IMR-90 (cell line): ENCODE data around the gene TMEM41A. TPM values are rescaled to one million over a fixed set of nuclear protein-coding genes. Genes with fewer than 3 reads are reported as not detected.

ENCODE experiments used
- ATAC-seq: fragments of 200-7000 bp; cut with Tn5 transposase; 2 replicates; pipeline ENCODE4 v1.9.1; 2020; ENCODE audit warnings: low read depth, mild to moderate bottlenecking, moderate library complexity
- BruUV-seq: library from RNA; stranded (reverse); fragments of 400-500 nt; replicated peaks from 2 replicates; lab custom pipeline; 2021; lab: Mats Ljungman, UMichigan
- CTCF ChIA-PET: fragments of 300-600 bp; formaldehyde crosslinking; extraction: SDS; loops from one replicate; lab custom pipeline; 2021; ENCODE audit warnings: antibody characterized with exemption; lab: Yijun Ruan, JAX
- POLR2A ChIA-PET: fragments of 300-600 bp; sonication (Branson Sonifier 250); formaldehyde crosslinking; loops from one replicate; lab custom pipeline; 2022; ENCODE audit warnings: antibody characterized with exemption; ENCODE audit not compliant: unreplicated experiment; lab: Charles Lee
- DNase-seq: peaks from one replicate; pipeline ENCODE4 v3.0.0; 2013
- H2AFZ ChIP-seq: replicated peaks from 2 replicates; pipeline ENCODE3; 2013; ENCODE audit warnings: low read length, mild to moderate bottlenecking; ENCODE audit not compliant: poor library complexity
- H2AK5ac ChIP-seq: 2 replicates; pipeline ENCODE4 v1.6.1; 2013; ENCODE audit warnings: low read depth, low read length, inconsistent platforms
- H2AK9ac ChIP-seq: replicated peaks from 2 replicates; pipeline ENCODE3; 2013; ENCODE audit warnings: mild to moderate bottlenecking, low read depth, low read length, moderate library complexity; ENCODE audit not compliant: poor library complexity
- H2BK120ac ChIP-seq: 2 replicates; pipeline ENCODE4 v1.6.1; 2013; ENCODE audit warnings: low read depth, low read length, inconsistent platforms
- H2BK15ac ChIP-seq: 3 replicates; pipeline ENCODE4 v1.6.1; 2013; ENCODE audit warnings: low read depth, low read length, inconsistent platforms
- H2BK20ac ChIP-seq: 2 replicates; pipeline ENCODE4 v1.6.1; 2013; ENCODE audit warnings: low read depth, mild to moderate bottlenecking, inconsistent platforms, low read length, moderate library complexity
- H2BK5ac ChIP-seq: 2 replicates; pipeline ENCODE4 v1.6.1; 2013; ENCODE audit warnings: mild to moderate bottlenecking, low read depth, low read length, inconsistent platforms; ENCODE audit not compliant: poor library complexity, severe bottlenecking
- H3K14ac ChIP-seq: replicated peaks from 2 replicates; pipeline ENCODE4 v1.6.1; 2013; ENCODE audit warnings: low read depth, low read length, inconsistent platforms
- H3K18ac ChIP-seq: 2 replicates; pipeline ENCODE4 v1.6.1; 2013; ENCODE audit warnings: low read depth, low read length, control low read depth
- H3K23ac ChIP-seq: 2 replicates; pipeline ENCODE4 v1.6.1; 2013; ENCODE audit warnings: low read depth, low read length, inconsistent platforms
- H3K27ac ChIP-seq: 2 replicates; pipeline ENCODE4 v1.5.1; 2013; ENCODE audit warnings: mild to moderate bottlenecking, control low read depth, low read length; ENCODE audit not compliant: insufficient read depth
- H3K27me3 ChIP-seq: 2 replicates; pipeline ENCODE4 v1.6.1; 2013; ENCODE audit warnings: low read length; ENCODE audit not compliant: control insufficient read depth, insufficient read depth
- H3K36me3 ChIP-seq: 2 replicates; pipeline ENCODE4 v1.6.1; 2013; ENCODE audit warnings: low read length, mixed read lengths; ENCODE audit not compliant: control insufficient read depth, insufficient read depth
- H3K4ac ChIP-seq: 2 replicates; pipeline ENCODE4 v1.6.1; 2013; ENCODE audit warnings: low read depth, low read length, inconsistent platforms
- H3K4me1 ChIP-seq: 2 replicates; pipeline ENCODE4 v1.6.1; 2013; ENCODE audit warnings: low read length, mixed read lengths; ENCODE audit not compliant: control insufficient read depth, insufficient read depth
- H3K4me2 ChIP-seq: 2 replicates; pipeline ENCODE4 v1.6.1; 2013; ENCODE audit warnings: low read depth, mild to moderate bottlenecking, control low read depth, low read length, moderate library complexity
- H3K4me3 ChIP-seq: 2 replicates; pipeline ENCODE4 v1.5.1; 2013; ENCODE audit warnings: low read depth, mild to moderate bottlenecking, control low read depth, low read length, moderate library complexity; ENCODE audit not compliant: insufficient read depth
- H3K56ac ChIP-seq: 2 replicates; pipeline ENCODE4 v1.6.1; 2013; ENCODE audit warnings: low read length, inconsistent platforms; ENCODE audit not compliant: insufficient read depth; ENCODE audit errors: extremely low read depth
- H3K79me1 ChIP-seq, 2 experiments: 2 replicates each; pipeline ENCODE4 v1.6.1; 2013; ENCODE audit warnings: low read length in 2 of 2, inconsistent platforms in 1 of 2, low read depth in 1 of 2
- H3K9ac ChIP-seq: 2 replicates; pipeline ENCODE4 v1.6.1; 2013; ENCODE audit warnings: low read depth, low read length, control low read depth
- H3K9me1 ChIP-seq: 2 replicates; pipeline ENCODE4 v1.6.1; 2013; ENCODE audit warnings: low read length, inconsistent platforms; ENCODE audit not compliant: insufficient read depth
- H3K9me3 ChIP-seq: 2 replicates; pipeline ENCODE4 v1.6.1; 2013; ENCODE audit warnings: low read length; ENCODE audit not compliant: control insufficient read depth, insufficient read depth
- H4K20me1 ChIP-seq: 2 replicates; pipeline ENCODE4 v1.6.1; 2013; ENCODE audit warnings: low read length, inconsistent platforms; ENCODE audit not compliant: insufficient read depth
- H4K5ac ChIP-seq: 2 replicates; pipeline ENCODE4 v1.6.1; 2013; ENCODE audit warnings: mild to moderate bottlenecking, low read depth, low read length, control low read depth
- H4K8ac ChIP-seq, 2 experiments: 2 replicates each; pipeline ENCODE4 v1.6.1; 2013; ENCODE audit warnings: low read depth in 2 of 2, low read length in 2 of 2, control low read depth in 1 of 2, inconsistent platforms in 1 of 2
- H4K91ac ChIP-seq: 2 replicates; pipeline ENCODE4 v1.6.1; 2013; ENCODE audit warnings: low read depth, low read length, inconsistent platforms; ENCODE audit not compliant: insufficient read depth
- BHLHE40 ChIP-seq: fragments of 150-350 bp; IDR thresholded peaks from 2 replicates; pipeline ENCODE4 v1.6.1; 2016; ENCODE audit warnings: mild to moderate bottlenecking, low read depth, low read length
- CEBPB ChIP-seq: IDR thresholded peaks from 2 replicates; pipeline ENCODE4 v1.6.1; 2012; ENCODE audit warnings: low read depth, low read length, improper control_type of control experiment
- CHD1 ChIP-seq: IDR thresholded peaks from 2 replicates; pipeline ENCODE4 v1.6.1; 2012; ENCODE audit warnings: low read depth, low read length, improper control_type of control experiment
- FOS ChIP-seq: fragments of 150-350 bp; IDR thresholded peaks from 2 replicates; pipeline ENCODE4 v1.6.1; 2016; ENCODE audit warnings: low read depth, low read length
- MAFK ChIP-seq: IDR thresholded peaks from 2 replicates; pipeline ENCODE4 v1.6.1; 2012; ENCODE audit warnings: low read depth, low read length, improper control_type of control experiment
- MAZ ChIP-seq: IDR thresholded peaks from 2 replicates; pipeline ENCODE4 v1.6.1; 2012; ENCODE audit warnings: low read depth, mild to moderate bottlenecking, low read length, improper control_type of control experiment, moderate library complexity, borderline replicate concordance
- MXI1 ChIP-seq: IDR thresholded peaks from 2 replicates; pipeline ENCODE4 v1.6.1; 2012; ENCODE audit warnings: low read depth, mild to moderate bottlenecking, low read length, moderate library complexity, borderline replicate concordance
- NFE2L2 ChIP-seq: fragments of 150-350 bp; IDR thresholded peaks from 2 replicates; pipeline ENCODE4 v1.6.1; 2016; ENCODE audit warnings: low read depth, mild to moderate bottlenecking, low read length
- POLR2A ChIP-seq: IDR thresholded peaks from 2 replicates; pipeline ENCODE4 v1.6.1; 2012; ENCODE audit warnings: mild to moderate bottlenecking, low read depth, low read length
- RAD21 ChIP-seq: IDR thresholded peaks from 2 replicates; pipeline ENCODE4 v1.6.1; 2012; ENCODE audit warnings: low read length, improper control_type of control experiment
- RCOR1 ChIP-seq: IDR thresholded peaks from 2 replicates; pipeline ENCODE4 v1.6.1; 2012; ENCODE audit warnings: mild to moderate bottlenecking, low read length, improper control_type of control experiment; ENCODE audit not compliant: insufficient replicate concordance
- RFX5 ChIP-seq: IDR thresholded peaks from 2 replicates; pipeline ENCODE4 v1.8.0; 2012; ENCODE audit warnings: low read depth, mild to moderate bottlenecking, low read length, moderate library complexity
- SMC3 ChIP-seq: fragments of 150-350 bp; IDR thresholded peaks from 2 replicates; pipeline ENCODE4 v1.6.1; 2016; ENCODE audit warnings: low read depth, mild to moderate bottlenecking, antibody characterized with exemption, low read length, moderate library complexity
- WGBS, 2 experiments: methylation state at CpG; one replicate each; pipeline versions ENCODE4 v1.1.5 to v1.1.7; 2013; ENCODE audit warnings: missing lambda C conversion rate in 2 of 2; ENCODE audit not compliant: insufficient read length in 1 of 2; ENCODE audit errors: extremely low coverage in 2 of 2; 5-methylcytosine and 5-hydroxymethylcytosine counted together
- dilution Hi-C: fragments of 300-500 bp; cut with HindIII; formaldehyde crosslinking; loops from one replicate; pipeline ENCODE4 v1.14.3; 2018; ENCODE audit warnings: low sequenced_read_pairs; ENCODE audit not compliant: unreplicated experiment
- in situ Hi-C: fragments of 300-500 bp; cut with MboI; formaldehyde crosslinking; loops from 3 replicates; pipeline ENCODE4 v1.14.3; 2019; ENCODE audit warnings: low sequenced_read_pairs, inconsistent platforms, mixed read lengths
- intact Hi-C: fragments of 100-400 bp; cut with micrococcal nuclease; formaldehyde crosslinking; loops from 2 replicates; pipeline ENCODE4 v1.10.0; 2022
- polyA plus RNA-seq, 3 experiments: library from polyadenylated mRNA; depleted of rRNA; stranded (reverse); fragments of >200 nt; gene quantifications; 2 replicates each; pipeline ENCODE4 v1.2.3, GENCODE V29; 2012; ENCODE audit warnings: low replicate concordance in 1 of 3
- total RNA-seq: library from RNA; depleted of rRNA; stranded (reverse); fragments of >200 nt; gene quantifications from 2 replicates; pipeline ENCODE4 v1.2.3, GENCODE V29; 2012
- TF ChIP-seq, protein P1 (sequence below): conservative IDR thresholded peaks from 2 replicates; pipeline ENCODE4 v1.5.1; 2012; ENCODE audit warnings: mild to moderate bottlenecking, low read depth, low read length, improper control_type of control experiment
- TF ChIP-seq, protein P2 (sequence below): fragments of 150-350 bp; IDR thresholded peaks from 2 replicates; pipeline ENCODE4 v1.6.1; 2016; ENCODE audit warnings: low read depth, mild to moderate bottlenecking, low read length, moderate library complexity, borderline replicate concordance
- TF ChIP-seq, protein P3 (sequence below): fragments of 150-350 bp; IDR thresholded peaks from 2 replicates; pipeline ENCODE4 v1.6.1; 2017; ENCODE audit warnings: mild to moderate bottlenecking, antibody characterized with exemption, low read length, low read depth

Gene TMEM41A
- total and polyA plus RNA-seq, 2 of the 4 experiments (the other 2 are of a cell fraction) = 10.6 to 12.5 TPM

GRCh38 chr3:185444329-185444728 is 54.5 kb downstream of the TMEM41A start:
- Histone ChIP-seq H3K4me3 (no peak overlapping the region), H2BK5ac (no peak overlapping the region), H3K14ac (no peak overlapping the region), H3K23ac (no peak overlapping the region), H3K4ac (no peak overlapping the region), H3K9ac (no peak overlapping the region), H2BK20ac (no peak overlapping the region), H3K4me2 (no peak overlapping the region), H4K8ac (no peak overlapping the region), H2AK9ac (no peak overlapping the region), H3K18ac (no peak overlapping the region), H2AK5ac (no peak overlapping the region), H3K27ac (no peak overlapping the region), H3K79me1 (no peaks in the 10 kb centered on the region), H3K36me3 (no peaks in the 10 kb centered on the region), H4K5ac (no peak overlapping the region), H3K9me1 (no peaks in the 10 kb centered on the region), H3K27me3 (no peaks in the 10 kb centered on the region), H4K91ac (no peak overlapping the region), H3K56ac (no peak overlapping the region), H4K20me1 (no peaks in the 10 kb centered on the region), H2BK15ac (no peak overlapping the region), H3K9me3 (no peaks in the 10 kb centered on the region), H3K4me1 (no peaks in the 10 kb centered on the region), H2AFZ (no peak overlapping the region), H2BK120ac (no peak overlapping the region)
- POLR2A ChIA-PET = no interaction called here
- no peak for TF ChIP-seq NFE2L2
- no peak for TF ChIP-seq POLR2A
- no peak for TF ChIP-seq FOS
- TF ChIP-seq MAZ = no peak
- no peak for TF ChIP-seq RAD21
- TF ChIP-seq, protein P1, sequence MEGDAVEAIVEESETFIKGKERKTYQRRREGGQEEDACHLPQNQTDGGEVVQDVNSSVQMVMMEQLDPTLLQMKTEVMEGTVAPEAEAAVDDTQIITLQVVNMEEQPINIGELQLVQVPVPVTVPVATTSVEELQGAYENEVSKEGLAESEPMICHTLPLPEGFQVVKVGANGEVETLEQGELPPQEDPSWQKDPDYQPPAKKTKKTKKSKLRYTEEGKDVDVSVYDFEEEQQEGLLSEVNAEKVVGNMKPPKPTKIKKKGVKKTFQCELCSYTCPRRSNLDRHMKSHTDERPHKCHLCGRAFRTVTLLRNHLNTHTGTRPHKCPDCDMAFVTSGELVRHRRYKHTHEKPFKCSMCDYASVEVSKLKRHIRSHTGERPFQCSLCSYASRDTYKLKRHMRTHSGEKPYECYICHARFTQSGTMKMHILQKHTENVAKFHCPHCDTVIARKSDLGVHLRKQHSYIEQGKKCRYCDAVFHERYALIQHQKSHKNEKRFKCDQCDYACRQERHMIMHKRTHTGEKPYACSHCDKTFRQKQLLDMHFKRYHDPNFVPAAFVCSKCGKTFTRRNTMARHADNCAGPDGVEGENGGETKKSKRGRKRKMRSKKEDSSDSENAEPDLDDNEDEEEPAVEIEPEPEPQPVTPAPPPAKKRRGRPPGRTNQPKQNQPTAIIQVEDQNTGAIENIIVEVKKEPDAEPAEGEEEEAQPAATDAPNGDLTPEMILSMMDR = no peak
- no peak for TF ChIP-seq SMC3
- TF ChIP-seq BHLHE40 = no peak
- no peak for TF ChIP-seq RFX5
- TF ChIP-seq, protein P2, sequence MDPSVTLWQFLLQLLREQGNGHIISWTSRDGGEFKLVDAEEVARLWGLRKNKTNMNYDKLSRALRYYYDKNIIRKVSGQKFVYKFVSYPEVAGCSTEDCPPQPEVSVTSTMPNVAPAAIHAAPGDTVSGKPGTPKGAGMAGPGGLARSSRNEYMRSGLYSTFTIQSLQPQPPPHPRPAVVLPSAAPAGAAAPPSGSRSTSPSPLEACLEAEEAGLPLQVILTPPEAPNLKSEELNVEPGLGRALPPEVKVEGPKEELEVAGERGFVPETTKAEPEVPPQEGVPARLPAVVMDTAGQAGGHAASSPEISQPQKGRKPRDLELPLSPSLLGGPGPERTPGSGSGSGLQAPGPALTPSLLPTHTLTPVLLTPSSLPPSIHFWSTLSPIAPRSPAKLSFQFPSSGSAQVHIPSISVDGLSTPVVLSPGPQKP = no peak
- TF ChIP-seq CEBPB = no peak
- TF ChIP-seq CHD1 = no peak
- TF ChIP-seq RCOR1 = no peak
- TF ChIP-seq MXI1 = no peak
- TF ChIP-seq, protein P3, sequence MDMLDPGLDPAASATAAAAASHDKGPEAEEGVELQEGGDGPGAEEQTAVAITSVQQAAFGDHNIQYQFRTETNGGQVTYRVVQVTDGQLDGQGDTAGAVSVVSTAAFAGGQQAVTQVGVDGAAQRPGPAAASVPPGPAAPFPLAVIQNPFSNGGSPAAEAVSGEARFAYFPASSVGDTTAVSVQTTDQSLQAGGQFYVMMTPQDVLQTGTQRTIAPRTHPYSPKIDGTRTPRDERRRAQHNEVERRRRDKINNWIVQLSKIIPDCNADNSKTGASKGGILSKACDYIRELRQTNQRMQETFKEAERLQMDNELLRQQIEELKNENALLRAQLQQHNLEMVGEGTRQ = no peak
- TF ChIP-seq MAFK = no peak
- in situ Hi-C loops = no loop called here
- BruUV-seq = no TSS peak
- DNase-seq (no peak), ATAC-seq (no peak)
- intact Hi-C loops = no loop called here
- no CpG with 5 or more reads among the region's 2 CpGs for WGBS, 2 experiments
- dilution Hi-C loops = no loop called here
- CTCF ChIA-PET = no interaction called here
